ENCODE measurements around the gene PRRT2.

- no peak for TF ChIP-seq EZH2 (IDR thresholded peaks at IDR 0.05; ENCODE audit: borderline replicate concordance, low read depth, low read length, severe bottlenecking)
- TF ChIP-seq POLR2AphosphoS5 (IDR thresholded peaks at IDR 0.05; ENCODE audit: insufficient read depth, low read depth, low read length), result no peak
- TF ChIP-seq CTCF (IDR thresholded peaks at IDR 0.05; ENCODE audit: extremely low read depth in 1 of 2, insufficient read depth in 1 of 2, low read depth in 1 of 2, low read length in 2 of 2), result no peak
- TF ChIP-seq, protein P1, sequence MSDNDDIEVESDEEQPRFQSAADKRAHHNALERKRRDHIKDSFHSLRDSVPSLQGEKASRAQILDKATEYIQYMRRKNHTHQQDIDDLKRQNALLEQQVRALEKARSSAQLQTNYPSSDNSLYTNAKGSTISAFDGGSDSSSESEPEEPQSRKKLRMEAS (IDR thresholded peaks at IDR 0.05; ENCODE audit: insufficient read depth, insufficient read length), result no peak
- TF ChIP-seq FOS (IDR thresholded peaks at IDR 0.05; ENCODE audit: borderline replicate concordance, insufficient read depth, low read length), result no peak
- TF ChIP-seq POLR2A (IDR thresholded peaks at IDR 0.05; ENCODE audit: low read depth, low read length), result no peak
Measured at GRCh38 chr16:29814592-29814991, 2.6 kb downstream of the PRRT2 start.

Measured in endothelial cell of umbilical vein (primary cell).